Esophagus squamous epithelium (tissue), 4 donors: ENCODE results near the gene LINC01488.

Experiments
- CTCF ChIP-seq, 6 experiments: fragments of 450-650 bp in 4 of 6; fragments of 200-600 bp in 2 of 6; sonication (generic) in 2 of 6; IDR thresholded peaks; one replicate each; pipeline ENCODE4 v1.5.1; 2016 to 2019; ENCODE audit warnings: antibody characterized with exemption in 6 of 6, mild to moderate bottlenecking in 4 of 6, moderate library complexity in 4 of 6
- POLR2A ChIP-seq, 4 donors: fragments of 450-650 bp; IDR thresholded peaks; one replicate each; pipeline ENCODE4 v1.6.1; 2017; ENCODE audit warnings: antibody characterized with exemption in 4 of 4, mild to moderate bottlenecking in 4 of 4, moderate library complexity in 3 of 4

GRCh38 chr11:69447786-69448185 is 33.7 kb upstream of the LINC01488 start:
- TF ChIP-seq CTCF (IDR thresholded peaks at IDR 0.05), result no peak
- no peak for TF ChIP-seq POLR2A (IDR thresholded peaks at IDR 0.05)
